ENCODE data around the gene SCPEP1.

GRCh38 chr17:56948491-56948890 lies 29.4 kb upstream of the SCPEP1 start:
- TF ChIP-seq POLR2AphosphoS5 (IDR thresholded peaks at IDR 0.05; ENCODE audit: low read depth, low read length) (no peak), TAF1 (IDR thresholded peaks at IDR 0.05; ENCODE audit: borderline replicate concordance, insufficient read depth, low read length) (no peak), REST (IDR thresholded peaks at IDR 0.05; ENCODE audit: insufficient read depth in 1 of 2, low read depth in 2 of 2, low read length in 2 of 2) (no peak), SIN3A (IDR thresholded peaks at IDR 0.05; ENCODE audit: borderline replicate concordance, insufficient read depth, low read length) (no peak)

All from PFSK-1 (cell line).